Vagina (tissue), 2 donors: ENCODE results near the gene CYBC1. TPM values are rescaled to one million over a fixed set of nuclear protein-coding genes. Genes with fewer than 3 reads are reported as not detected.
A peak's percentile ranks its signal among the peaks of the same experiment; 100 is the strongest.

ENCODE experiments used
- DNase-seq, 2 donors: peaks; one replicate each; pipeline ENCODE4 v3.0.0-alpha.2; 2017; ENCODE audit errors: extremely low spot score in 2 of 2
- H3K27ac ChIP-seq: fragments of 200-600 bp; sonication (generic); one replicate; pipeline ENCODE4 v1.5.1; 2019
- H3K27me3 ChIP-seq: fragments of 200-600 bp; sonication (generic); one replicate; pipeline ENCODE4 v1.5.1; 2019
- H3K36me3 ChIP-seq, 2 donors: fragments of 200-600 bp; sonication (generic); one replicate each; pipeline ENCODE4 v1.5.1; 2017 to 2019
- H3K4me1 ChIP-seq: fragments of 200-600 bp; sonication (generic); one replicate; pipeline ENCODE4 v1.5.1; 2019
- H3K4me3 ChIP-seq, 2 donors: fragments of 200-600 bp; sonication (generic); 1 replicate in 1 of 2; 2 replicates in 1 of 2; pipeline ENCODE4 v1.5.1; 2016 to 2019
- H3K9me3 ChIP-seq: fragments of 200-600 bp; sonication (generic); one replicate; pipeline ENCODE4 v1.5.1; 2019
- CTCF ChIP-seq, 3 experiments: fragments of 450-650 bp in 2 of 3; fragments of 200-600 bp in 1 of 3; sonication (generic) in 1 of 3; IDR thresholded peaks; one replicate each; pipeline ENCODE4 v1.5.1; 2017 to 2019; ENCODE audit warnings: antibody characterized with exemption in 3 of 3, mild to moderate bottlenecking in 2 of 3, moderate library complexity in 2 of 3
- POLR2A ChIP-seq, 2 donors: fragments of 450-650 bp; IDR thresholded peaks; one replicate each; pipeline ENCODE4 v1.6.1; 2017; ENCODE audit warnings: antibody characterized with exemption in 2 of 2, mild to moderate bottlenecking in 2 of 2, moderate library complexity in 2 of 2
- POLR2AphosphoS5 ChIP-seq, 2 donors: sonication (generic); formaldehyde crosslinking; IDR thresholded peaks; one replicate each; pipeline ENCODE4 v1.9.0; 2017; ENCODE audit warnings: antibody characterized with exemption in 2 of 2, mild to moderate bottlenecking in 2 of 2, low read depth in 1 of 2; ENCODE audit not compliant: insufficient read depth in 1 of 2
- intact Hi-C: fragments of 100-400 bp; cut with DNase I; formaldehyde crosslinking; loops from one replicate; pipeline ENCODE4 v1.15.1; 2023
- total RNA-seq: library from RNA; depleted of rRNA; stranded (reverse); fragments of >200 nt; gene quantifications from one replicate; pipeline ENCODE4 v1.2.3, GENCODE V29; 2016

The CYBC1 gene
- total RNA-seq, 1 donor from 2014 or later = 51.6 TPM

GRCh38 chr17:82446124-82446523 is 4.4 kb downstream of the CYBC1 start:
- Histone ChIP-seq H3K4me3 (no peak overlapping the region), H3K9me3 (no peaks in the 10 kb centered on the region), H3K27me3 (no peaks in the 10 kb centered on the region), H3K27ac (no peak overlapping the region), H3K36me3 (no peaks in the 10 kb centered on the region), H3K4me1 (peaks cover 44% of the 10 kb centered on the region)
- no peak for DNase-seq
- TF ChIP-seq POLR2AphosphoS5 (IDR thresholded peaks at IDR 0.05; ENCODE audit: insufficient read depth in 1 of 2, low read depth in 1 of 2) (no peak), POLR2A (IDR thresholded peaks at IDR 0.05) (no peak), CTCF (IDR thresholded peaks at IDR 0.05) (no peak)
- intact Hi-C loops = no loop called here

GRCh38 chr17:82445542-82445941 is 5.0 kb downstream of the CYBC1 start:
- TF ChIP-seq POLR2A (IDR thresholded peaks at IDR 0.05) (no peak), CTCF (IDR thresholded peaks at IDR 0.05) (no peak), POLR2AphosphoS5 (IDR thresholded peaks at IDR 0.05; ENCODE audit: insufficient read depth in 1 of 2, low read depth in 1 of 2) (no peak)
- no peaks in the 10 kb centered on the region for H3K9me3 ChIP-seq
- no peak for DNase-seq
- no peaks in the 10 kb centered on the region for H3K27me3 ChIP-seq
- peak overlapping the region; percentile 12 for H3K27ac ChIP-seq
- no peaks in the 10 kb centered on the region for H3K36me3 ChIP-seq
- H3K4me3 ChIP-seq = no peak overlapping the region
- H3K4me1 ChIP-seq = peaks cover 41% of the 10 kb centered on the region
- intact Hi-C loops = no loop called here

DNA sequence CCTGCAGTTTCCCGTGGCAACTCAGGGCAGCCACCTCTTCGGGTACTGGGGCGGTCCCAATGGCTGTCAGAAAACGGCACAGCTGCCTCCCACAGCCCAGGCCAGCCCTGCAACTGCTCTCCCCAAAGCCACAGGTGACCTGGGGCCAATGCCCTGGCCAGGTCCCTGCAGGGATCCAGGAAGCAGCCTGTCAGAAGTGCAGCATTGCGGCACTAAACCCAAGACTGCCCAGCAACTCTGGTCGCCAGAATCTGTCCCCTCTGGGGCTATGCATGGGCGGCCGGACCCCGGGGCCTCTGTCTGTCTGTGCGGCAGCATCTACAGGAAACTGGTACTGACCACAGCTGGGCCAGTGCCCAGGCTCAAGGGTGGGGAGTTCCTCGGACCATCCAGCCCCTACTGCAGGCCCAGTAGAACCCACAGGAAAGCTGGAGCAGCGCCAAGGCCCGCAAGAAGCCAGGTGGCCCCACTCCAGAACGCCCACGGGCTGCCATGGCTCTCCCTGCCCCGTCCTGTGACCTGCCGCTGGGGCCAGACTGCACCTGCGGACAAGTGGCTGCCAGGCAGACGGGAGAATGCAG is 5.5 kb downstream of the CYBC1 start:
- peak overlapping the region; percentile 12 for H3K27ac ChIP-seq
- no peaks in the 10 kb centered on the region for H3K36me3 ChIP-seq
- TF ChIP-seq POLR2AphosphoS5 (IDR thresholded peaks at IDR 0.05; ENCODE audit: insufficient read depth in 1 of 2, low read depth in 1 of 2) (no peak), POLR2A (IDR thresholded peaks at IDR 0.05) (no peak)
- H3K4me3 ChIP-seq = no peak overlapping the region
- DNase-seq = no peak
- H3K4me1 ChIP-seq = peaks cover 37% of the 10 kb centered on the region
- no peaks in the 10 kb centered on the region for H3K27me3 ChIP-seq
- no peaks in the 10 kb centered on the region for H3K9me3 ChIP-seq
- intact Hi-C loops = no loop called here

DNA sequence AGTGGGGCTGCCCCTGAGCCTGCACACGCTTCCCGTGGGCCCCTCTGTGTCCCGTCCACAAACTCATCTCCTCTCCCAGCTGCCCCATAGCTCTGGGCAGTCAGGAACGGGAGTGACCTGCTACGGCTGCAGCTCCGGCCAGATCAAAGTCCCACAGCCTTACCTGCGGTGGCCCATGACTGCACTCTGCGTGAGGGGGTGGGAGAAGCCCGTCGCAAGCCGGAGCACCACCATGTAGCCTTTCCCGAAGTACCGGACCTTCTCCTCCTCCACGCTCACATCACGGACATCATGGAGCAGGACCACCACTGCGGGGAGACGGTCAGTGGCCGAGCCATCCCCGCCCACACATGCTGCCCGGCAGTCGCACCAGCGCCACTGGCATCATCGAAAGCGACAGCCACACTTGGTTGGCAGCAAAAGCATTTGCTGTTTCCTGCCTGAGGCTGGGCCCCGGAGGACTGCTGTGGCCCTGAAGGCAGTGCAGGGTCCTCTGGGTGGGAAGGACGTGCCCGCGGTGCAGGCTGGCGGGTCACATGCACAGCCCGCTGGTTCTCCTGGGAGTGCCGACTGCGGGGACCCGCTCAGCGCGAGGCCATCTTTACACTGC is 6.2 kb downstream of the CYBC1 start:
- H3K36me3 ChIP-seq = no peaks in the 10 kb centered on the region
- no peaks in the 10 kb centered on the region for H3K27me3 ChIP-seq
- no peaks in the 10 kb centered on the region for H3K9me3 ChIP-seq
- no peak for DNase-seq
- H3K27ac ChIP-seq = no peak overlapping the region
- intact Hi-C loops = no loop called here
- H3K4me1 ChIP-seq = peaks cover 31% of the 10 kb centered on the region
- TF ChIP-seq CTCF (IDR thresholded peaks at IDR 0.05) = no peak
- no peak for TF ChIP-seq POLR2A (IDR thresholded peaks at IDR 0.05)
- no peak for TF ChIP-seq POLR2AphosphoS5 (IDR thresholded peaks at IDR 0.05; ENCODE audit: insufficient read depth in 1 of 2, low read depth in 1 of 2)
- H3K4me3 ChIP-seq = no peak overlapping the region

DNA sequence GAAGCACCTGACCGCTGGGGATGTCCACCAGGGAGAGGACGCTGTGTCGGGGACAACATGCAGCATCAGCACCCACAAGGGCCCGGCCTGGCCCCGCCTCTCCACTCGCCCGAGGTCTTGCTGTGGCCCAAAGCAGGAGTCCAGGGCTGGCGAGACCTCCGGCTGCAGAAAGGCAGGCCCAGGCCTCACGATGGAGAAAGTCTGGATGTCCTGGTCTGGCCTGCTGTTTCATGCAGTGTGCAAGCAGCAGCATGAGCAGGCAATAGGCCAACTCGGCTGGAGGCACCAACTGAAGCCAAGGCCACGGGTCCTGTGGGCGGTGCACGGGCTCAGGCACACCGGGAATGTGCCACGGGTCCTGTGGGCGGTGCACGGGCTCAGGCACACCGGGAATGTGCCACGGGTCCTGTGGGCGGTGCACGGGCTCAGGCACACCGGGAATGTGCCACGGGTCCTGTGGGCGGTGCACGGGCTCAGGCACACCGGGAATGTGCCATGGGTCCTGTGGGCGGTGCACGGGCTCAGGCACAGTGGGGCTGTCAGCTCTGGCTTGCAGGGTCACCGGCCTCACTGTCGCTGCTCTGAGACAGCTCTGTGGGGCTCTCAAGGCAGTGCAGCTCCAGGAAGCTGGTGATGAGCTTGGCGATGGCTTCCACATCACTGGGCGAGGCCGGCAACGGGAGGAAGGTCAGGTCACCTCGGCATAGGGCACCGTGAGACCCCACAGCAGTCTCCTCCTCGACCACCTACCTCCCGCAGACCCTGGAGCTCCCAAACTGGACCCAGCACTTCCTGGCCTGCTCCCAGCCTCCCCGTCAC is 6.9 kb downstream of the CYBC1 start:
- Histone ChIP-seq H3K4me3 (no peak overlapping the region), H3K36me3 (no peaks in the 10 kb centered on the region), H3K4me1 (peaks cover 24% of the 10 kb centered on the region), H3K9me3 (no peaks in the 10 kb centered on the region), H3K27me3 (no peaks in the 10 kb centered on the region), H3K27ac (no peak overlapping the region)
- TF ChIP-seq POLR2A (IDR thresholded peaks at IDR 0.05) = no peak
- no peak for TF ChIP-seq CTCF (IDR thresholded peaks at IDR 0.05)
- intact Hi-C loops = no loop called here
- DNase-seq = no peak
